ENCODE measurements around the gene TPSAB1.

Gene TPSAB1

GRCh38 chr16:1210461-1210860 is 30.0 kb upstream of the TPSAB1 start:
- no peak for DNase-seq (ENCODE audit: low read depth in 2 of 2)

GRCh38 chr16:1211451-1212268 is 28.8 kb upstream of the TPSAB1 start:
- DNase-seq (ENCODE audit: low read depth in 2 of 2): no peak

GRCh38 chr16:1212616-1213194 is 27.8 kb upstream of the TPSAB1 start:
- no peak for DNase-seq (ENCODE audit: low read depth in 2 of 2)

GRCh38 chr16:1213231-1213630 is 27.3 kb upstream of the TPSAB1 start:
- no peak for DNase-seq (ENCODE audit: low read depth in 2 of 2)

GRCh38 chr16:1213796-1214372 is 26.6 kb upstream of the TPSAB1 start:
- DNase-seq (ENCODE audit: low read depth in 2 of 2): no peak

- no peak for DNase-seq (ENCODE audit: low read depth in 2 of 2)
Measured at GRCh38 chr16:1214719-1215118, 25.8 kb upstream of the TPSAB1 start.

- DNase-seq (ENCODE audit: low read depth in 2 of 2): no peak
Measured at GRCh38 chr16:1215574-1216295, 24.8 kb upstream of the TPSAB1 start.

- no peak for DNase-seq (ENCODE audit: low read depth in 2 of 2)
Measured at GRCh38 chr16:1216296-1216619, 24.2 kb upstream of the TPSAB1 start.

- DNase-seq (ENCODE audit: low read depth in 2 of 2): no peak
Measured at GRCh38 chr16:1216681-1217400, 23.7 kb upstream of the TPSAB1 start.

- DNase-seq (ENCODE audit: low read depth in 2 of 2): no peak
Measured at GRCh38 chr16:1217526-1217925, 23.0 kb upstream of the TPSAB1 start.

- no peak for DNase-seq (ENCODE audit: low read depth in 2 of 2)
Measured at GRCh38 chr16:1218061-1218929, 22.2 kb upstream of the TPSAB1 start.

GRCh38 chr16:1218930-1219611 is 21.4 kb upstream of the TPSAB1 start:
- no peak for DNase-seq (ENCODE audit: low read depth in 2 of 2)

GRCh38 chr16:1220098-1220728 is 20.3 kb upstream of the TPSAB1 start:
- DNase-seq (ENCODE audit: low read depth in 2 of 2): no peak

- DNase-seq (ENCODE audit: low read depth in 2 of 2): no peak
Measured at GRCh38 chr16:1220841-1221627, 19.5 kb upstream of the TPSAB1 start.

- no peak for DNase-seq (ENCODE audit: low read depth in 2 of 2)
Measured at GRCh38 chr16:1221628-1222552, 18.6 kb upstream of the TPSAB1 start.

GRCh38 chr16:1222553-1223354 is 17.8 kb upstream of the TPSAB1 start:
- no peak for DNase-seq (ENCODE audit: low read depth in 2 of 2)

All from stimulated activated CD4-positive, alpha-beta T cell treated with anti-CD3 and anti-CD28 coated beads, Interleukin-1b, Interleukin-23, amount 100 ng/mL, for 1 hour (primary cell).